Measurements from ENCODE around the gene ARL4D. TPM values are rescaled to one million over a fixed set of nuclear protein-coding genes. Genes with fewer than 3 reads are reported as not detected.

The ARL4D gene
- total RNA-seq, 1 donor from 2014 or later, result 35.6 TPM

DNA sequence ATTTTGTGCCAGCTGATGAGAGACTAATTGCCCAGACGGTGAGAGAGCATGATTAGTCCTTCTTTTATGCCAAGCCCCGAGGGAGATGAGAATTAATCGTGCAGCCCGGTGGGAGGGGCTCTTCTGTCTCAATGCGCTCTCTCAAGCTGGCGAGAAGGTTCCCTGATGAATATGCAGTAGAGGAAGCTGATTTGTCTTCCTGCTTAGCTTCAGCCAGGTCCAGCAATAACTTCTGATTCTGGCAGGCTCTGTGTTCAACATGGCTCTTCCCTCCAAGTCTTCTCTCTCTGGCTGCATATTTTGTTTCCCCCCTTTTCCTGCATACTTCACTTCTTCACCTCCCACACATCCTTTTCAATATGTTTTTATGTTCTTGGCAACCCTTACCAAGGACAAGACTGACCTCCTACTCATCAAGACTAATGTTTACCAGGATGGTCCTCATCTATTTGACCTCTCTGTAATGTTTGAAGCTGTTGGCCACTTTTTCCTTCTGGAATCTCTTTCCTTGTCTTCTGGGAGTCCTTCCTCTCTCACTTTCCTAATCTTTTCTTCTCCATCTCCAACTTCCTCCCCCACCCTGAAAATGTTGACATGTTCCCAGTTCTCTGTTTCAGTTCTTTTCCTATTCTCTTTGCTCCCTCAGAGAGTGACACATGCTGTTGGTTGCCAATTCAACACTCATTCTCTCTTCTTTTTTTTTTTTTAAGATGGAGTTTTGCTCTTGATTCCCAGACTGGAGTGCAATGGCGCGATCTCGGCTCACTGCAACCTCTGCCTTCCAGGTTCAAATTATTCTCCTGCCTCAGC, 33.1 kb downstream of the ARL4D start:
- Histone ChIP-seq H3K27ac (no peak overlapping the region), H3K27me3 (no peaks in the 10 kb centered on the region), H3K36me3 (no peaks in the 10 kb centered on the region), H3K4me1 (peaks cover 29% of the 10 kb centered on the region), H3K4me3 (no peak overlapping the region), H3K9me3 (no peaks in the 10 kb centered on the region)
- DNase-seq (ENCODE audit: extremely low spot score in 2 of 2), result no peak
- no peak for TF ChIP-seq POLR2A (IDR thresholded peaks at IDR 0.05)
- no peak for TF ChIP-seq POLR2AphosphoS5 (IDR thresholded peaks at IDR 0.05; ENCODE audit: insufficient read depth in 1 of 2, low read depth in 1 of 2)
- TF ChIP-seq, protein P1, sequence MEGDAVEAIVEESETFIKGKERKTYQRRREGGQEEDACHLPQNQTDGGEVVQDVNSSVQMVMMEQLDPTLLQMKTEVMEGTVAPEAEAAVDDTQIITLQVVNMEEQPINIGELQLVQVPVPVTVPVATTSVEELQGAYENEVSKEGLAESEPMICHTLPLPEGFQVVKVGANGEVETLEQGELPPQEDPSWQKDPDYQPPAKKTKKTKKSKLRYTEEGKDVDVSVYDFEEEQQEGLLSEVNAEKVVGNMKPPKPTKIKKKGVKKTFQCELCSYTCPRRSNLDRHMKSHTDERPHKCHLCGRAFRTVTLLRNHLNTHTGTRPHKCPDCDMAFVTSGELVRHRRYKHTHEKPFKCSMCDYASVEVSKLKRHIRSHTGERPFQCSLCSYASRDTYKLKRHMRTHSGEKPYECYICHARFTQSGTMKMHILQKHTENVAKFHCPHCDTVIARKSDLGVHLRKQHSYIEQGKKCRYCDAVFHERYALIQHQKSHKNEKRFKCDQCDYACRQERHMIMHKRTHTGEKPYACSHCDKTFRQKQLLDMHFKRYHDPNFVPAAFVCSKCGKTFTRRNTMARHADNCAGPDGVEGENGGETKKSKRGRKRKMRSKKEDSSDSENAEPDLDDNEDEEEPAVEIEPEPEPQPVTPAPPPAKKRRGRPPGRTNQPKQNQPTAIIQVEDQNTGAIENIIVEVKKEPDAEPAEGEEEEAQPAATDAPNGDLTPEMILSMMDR (IDR thresholded peaks at IDR 0.05), result no peak
- intact Hi-C loops (cut with DNase I), result no loop called here

DNA sequence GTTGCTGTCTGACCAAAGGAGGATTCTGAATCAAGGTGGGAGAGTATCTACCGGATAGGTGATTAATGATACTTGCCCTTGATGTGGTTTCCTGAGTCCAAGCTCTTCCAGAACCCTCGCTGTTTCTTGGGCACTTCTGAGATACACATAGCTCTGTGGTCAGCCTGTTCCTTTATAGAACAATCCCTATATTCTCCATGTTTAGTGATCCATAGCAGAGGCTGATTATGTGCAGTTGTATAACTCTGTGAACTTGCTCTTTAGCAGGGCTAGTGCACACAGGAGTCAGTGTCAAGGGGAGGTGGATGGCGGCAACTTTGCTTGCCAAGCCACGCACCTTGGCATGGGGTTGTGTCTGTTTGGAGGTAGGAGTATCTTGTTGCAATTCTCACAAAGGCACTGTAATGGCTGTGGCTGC, 36.1 kb downstream of the ARL4D start:
- H3K36me3 ChIP-seq, result no peaks in the 10 kb centered on the region
- intact Hi-C loops (cut with DNase I), result no loop called here
- peaks cover 20% of the 10 kb centered on the region for H3K4me1 ChIP-seq
- H3K9me3 ChIP-seq, result no peaks in the 10 kb centered on the region
- no peak overlapping the region for H3K27ac ChIP-seq
- DNase-seq (ENCODE audit: extremely low spot score in 2 of 2), result no peak
- no peaks in the 10 kb centered on the region for H3K27me3 ChIP-seq
- TF ChIP-seq POLR2AphosphoS5 (IDR thresholded peaks at IDR 0.05; ENCODE audit: insufficient read depth in 1 of 2, low read depth in 1 of 2), result no peak
- TF ChIP-seq, protein P1 (IDR thresholded peaks at IDR 0.05), result no peak
- no peak for TF ChIP-seq POLR2A (IDR thresholded peaks at IDR 0.05)
- H3K4me3 ChIP-seq, result no peak overlapping the region

DNA sequence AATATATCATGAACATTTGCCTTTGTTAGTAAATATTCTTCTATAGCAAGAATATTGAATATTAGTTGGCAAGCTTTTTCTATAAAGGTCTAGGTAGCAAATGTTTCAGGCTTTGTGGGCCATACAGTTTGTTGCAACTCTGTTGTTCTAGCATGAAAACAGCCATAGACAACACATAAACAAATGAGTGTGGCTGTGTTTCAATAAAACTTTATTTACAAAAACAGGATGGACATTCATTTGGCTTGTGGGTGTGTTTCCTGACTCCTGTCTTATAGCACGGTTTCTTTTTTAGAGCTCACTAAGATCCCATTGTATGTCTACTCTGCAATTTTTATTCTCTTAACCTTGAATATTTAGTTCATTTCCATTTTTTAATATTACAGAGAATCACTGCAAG, 39.0 kb downstream of the ARL4D start:
- Histone ChIP-seq H3K27me3 (no peaks in the 10 kb centered on the region), H3K9me3 (no peaks in the 10 kb centered on the region), H3K4me1 (peaks cover 1% of the 10 kb centered on the region), H3K27ac (no peak overlapping the region), H3K4me3 (no peak overlapping the region), H3K36me3 (no peaks in the 10 kb centered on the region)
- DNase-seq (ENCODE audit: extremely low spot score in 2 of 2), result no peak
- intact Hi-C loops (cut with DNase I), result no loop called here
- TF ChIP-seq, protein P1 (IDR thresholded peaks at IDR 0.05), result no peak
- TF ChIP-seq POLR2A (IDR thresholded peaks at IDR 0.05), result no peak
- no peak for TF ChIP-seq POLR2AphosphoS5 (IDR thresholded peaks at IDR 0.05; ENCODE audit: insufficient read depth in 1 of 2, low read depth in 1 of 2)

DNA sequence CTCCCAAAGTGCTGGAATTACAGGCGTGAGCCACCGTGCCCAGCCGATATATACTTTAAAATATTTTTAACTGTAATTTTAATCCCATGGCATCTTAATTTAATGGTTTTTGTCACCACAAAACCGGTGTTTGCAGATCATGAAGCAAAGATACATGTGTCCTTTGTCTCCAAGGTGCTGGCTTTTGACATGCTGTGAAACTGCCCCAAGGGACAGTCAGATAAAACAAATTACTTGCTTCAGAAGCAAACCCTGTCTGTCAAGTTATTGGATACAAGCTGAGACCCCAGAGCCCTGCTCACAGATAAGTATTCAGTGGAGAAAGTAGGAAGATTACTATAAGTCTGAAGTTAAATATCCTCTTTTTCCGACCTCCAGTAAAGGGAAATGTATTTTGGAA, 39.8 kb downstream of the ARL4D start:
- no peaks in the 10 kb centered on the region for H3K4me1 ChIP-seq
- no peaks in the 10 kb centered on the region for H3K27me3 ChIP-seq
- no peak overlapping the region for H3K27ac ChIP-seq
- H3K36me3 ChIP-seq, result no peaks in the 10 kb centered on the region
- H3K9me3 ChIP-seq, result no peaks in the 10 kb centered on the region
- no peak for TF ChIP-seq POLR2A (IDR thresholded peaks at IDR 0.05)
- TF ChIP-seq POLR2AphosphoS5 (IDR thresholded peaks at IDR 0.05; ENCODE audit: insufficient read depth in 1 of 2, low read depth in 1 of 2), result no peak
- TF ChIP-seq, protein P1 (IDR thresholded peaks at IDR 0.05), result no peak
- intact Hi-C loops (cut with DNase I), result no loop called here
- H3K4me3 ChIP-seq, result no peak overlapping the region
- DNase-seq (ENCODE audit: extremely low spot score in 2 of 2), result no peak

DNA sequence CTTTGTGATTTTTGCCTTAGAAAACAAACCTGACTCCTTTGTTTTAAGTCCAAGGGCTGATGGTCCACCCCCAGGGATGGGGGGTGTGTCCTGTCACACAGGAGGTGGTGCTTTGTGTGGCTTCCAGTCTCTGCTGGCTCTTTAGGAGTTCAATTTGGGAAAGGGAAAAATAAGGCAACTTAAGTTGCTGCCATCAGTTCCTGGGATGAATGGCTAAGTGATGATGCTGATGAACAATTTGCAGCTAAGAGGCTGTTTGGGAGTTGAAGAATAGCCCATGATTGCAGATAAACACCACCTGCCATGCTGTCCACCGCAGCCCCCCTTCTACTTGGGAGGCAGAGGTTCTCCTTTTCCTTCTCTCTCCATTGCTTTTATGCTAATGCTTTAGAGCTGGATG, 40.2 kb downstream of the ARL4D start:
- Histone ChIP-seq H3K27ac (no peak overlapping the region), H3K9me3 (no peaks in the 10 kb centered on the region), H3K36me3 (no peaks in the 10 kb centered on the region), H3K27me3 (no peaks in the 10 kb centered on the region), H3K4me1 (no peaks in the 10 kb centered on the region), H3K4me3 (no peak overlapping the region)
- no peak for DNase-seq (ENCODE audit: extremely low spot score in 2 of 2)
- no peak for TF ChIP-seq POLR2AphosphoS5 (IDR thresholded peaks at IDR 0.05; ENCODE audit: insufficient read depth in 1 of 2, low read depth in 1 of 2)
- TF ChIP-seq POLR2A (IDR thresholded peaks at IDR 0.05), result no peak
- TF ChIP-seq, protein P1 (IDR thresholded peaks at IDR 0.05), result no peak
- intact Hi-C loops (cut with DNase I), result no loop called here
